Aorta (tissue), 5 donors: Measurements from ENCODE around the gene CCDC18. TPM values are rescaled to one million over a fixed set of nuclear protein-coding genes. Genes with fewer than 3 reads are reported as not detected.
A peak's percentile ranks its signal among the peaks of the same experiment; 100 is the strongest.
"Not testable (repeated sequence)": the region's sequence is repeated elsewhere in the genome, so short reads cannot be mapped to it uniquely, and the experiment has no call there.

Source experiments
- ATAC-seq: fragments of 200-7000 bp; cut with Tn5 transposase; one replicate; pipeline ENCODE4 v1.9.1; 2022; ENCODE audit warnings: moderate library complexity; ENCODE audit not compliant: low FRiP score
- DNase-seq, 2 donors: peaks; one replicate each; pipeline ENCODE4 v3.0.0-alpha.2; 2020
- H3K27ac ChIP-seq, 2 donors: one replicate each; pipeline ENCODE4 v1.5.1; 2013; ENCODE audit warnings: low read length in 2 of 2, mild to moderate bottlenecking in 2 of 2, moderate library complexity in 2 of 2, control low read depth in 1 of 2, inconsistent platforms in 1 of 2, low read depth in 1 of 2
- H3K27me3 ChIP-seq, 2 donors: one replicate each; pipeline ENCODE4 v1.6.1; 2013; ENCODE audit warnings: control low read depth in 1 of 2, low read length in 1 of 2, mild to moderate bottlenecking in 1 of 2, moderate library complexity in 1 of 2; ENCODE audit not compliant: insufficient read depth in 2 of 2, control insufficient read depth in 1 of 2
- H3K36me3 ChIP-seq, 2 donors: one replicate each; pipeline ENCODE4 v1.6.1; 2013; ENCODE audit warnings: control low read depth in 1 of 2, low read length in 1 of 2, mild to moderate bottlenecking in 1 of 2; ENCODE audit not compliant: insufficient read depth in 2 of 2, control insufficient read depth in 1 of 2
- H3K4me1 ChIP-seq, 2 donors: one replicate each; pipeline ENCODE4 v1.6.1; 2013; ENCODE audit warnings: low read length in 2 of 2, control low read depth in 1 of 2, mild to moderate bottlenecking in 1 of 2, moderate library complexity in 1 of 2; ENCODE audit not compliant: insufficient read depth in 2 of 2, control insufficient read depth in 1 of 2
- H3K4me3 ChIP-seq, 2 donors: one replicate each; pipeline ENCODE4 v1.5.1; 2013; ENCODE audit warnings: low read length in 2 of 2, control low read depth in 1 of 2, mild to moderate bottlenecking in 1 of 2
- H3K9me3 ChIP-seq: one replicate; pipeline ENCODE4 v1.6.1; 2013; ENCODE audit warnings: mild to moderate bottlenecking, low read length; ENCODE audit not compliant: control insufficient read depth
- WGBS, 2 donors: extraction: QIAGEN DNeasy Blood & Tissue Kit; methylation state at CpG; one replicate each; pipeline ENCODE4 v1.1.7; 2013; 5-methylcytosine and 5-hydroxymethylcytosine counted together
- intact Hi-C, 2 donors: fragments of 100-400 bp; cut with DNase I; formaldehyde crosslinking; loops; one replicate each; pipeline versions ENCODE4 v1.14.2 to v1.15.0; 2022
- polyA plus RNA-seq, 2 donors: library from polyadenylated mRNA; stranded (reverse); fragments of 200-250 nt; gene quantifications; one replicate each; pipeline ENCODE4 v1.2.3, GENCODE V29; 2013
- total RNA-seq, 2 donors: library from RNA; stranded (reverse); fragmentation: NEBNext Ultra II Directional; extraction: Animal tissue kit (Norgen Biotek cat#: 25700); gene quantifications; one replicate each; pipeline ENCODE4 v1.2.1, GENCODE V29; 2021
- donor health status: healthy with polysubstance abuse.
- donor health status: Bipolar disorder and iron deficiency.
- donor health status: DM: no; HTN: no; CAD: no.
- donor health status: DM: no; HTN: no; CAD: no.
- donor health status: DM: yes; HTN: yes; CAD: no.

The CCDC18 gene
- total and polyA plus RNA-seq, 4 donors: 1.2 to 6.6 (median 4.4) TPM

GRCh38 chr1:93237021-93237420 is 56.5 kb downstream of the CCDC18 start:
- ATAC-seq: no peak
- no peak overlapping the region for H3K4me3 ChIP-seq
- H3K27ac ChIP-seq: no peak overlapping the region

GRCh38 chr1:93238425-93238824 is 57.9 kb downstream of the CCDC18 start:
- 96 to 100% methylated on average over 1 of the region's 1 CpG for WGBS, 2 donors

More at GRCh38 chr1:93237021-93237420, 56.5 kb downstream of the CCDC18 start:
- intact Hi-C loops: no loop called here
- no peaks in the 10 kb centered on the region for H3K36me3 ChIP-seq
- DNase-seq: no peak
- H3K4me1 ChIP-seq: no peaks in the 10 kb centered on the region
- no peaks in the 10 kb centered on the region for H3K9me3 ChIP-seq
- no peaks in the 10 kb centered on the region for H3K27me3 ChIP-seq

GRCh38 chr1:93239863-93240262 is 59.3 kb downstream of the CCDC18 start:
- H3K4me1 ChIP-seq: no peaks in the 10 kb centered on the region
- H3K4me3 ChIP-seq: no peak overlapping the region
- 91 to 96% methylated on average over 3 of the region's 3 CpGs for WGBS, 2 donors
- H3K27me3 ChIP-seq: no peaks in the 10 kb centered on the region
- no peaks in the 10 kb centered on the region for H3K36me3 ChIP-seq
- no peak overlapping the region for H3K27ac ChIP-seq
- intact Hi-C loops: no loop called here
- no peaks in the 10 kb centered on the region for H3K9me3 ChIP-seq
- DNase-seq: no peak
- ATAC-seq: no peak

More at GRCh38 chr1:93238425-93238824, 57.9 kb downstream of the CCDC18 start:
- no peak overlapping the region for H3K4me3 ChIP-seq
- DNase-seq: no peak
- ATAC-seq: no peak
- H3K27me3 ChIP-seq: no peaks in the 10 kb centered on the region
- H3K4me1 ChIP-seq: no peaks in the 10 kb centered on the region
- H3K36me3 ChIP-seq: no peaks in the 10 kb centered on the region
- no peaks in the 10 kb centered on the region for H3K9me3 ChIP-seq
- no peak overlapping the region for H3K27ac ChIP-seq
- intact Hi-C loops: no loop called here

- H3K36me3 ChIP-seq, H3K4me1 ChIP-seq, intact Hi-C loops, H3K4me3 ChIP-seq, H3K9me3 ChIP-seq, H3K27ac ChIP-seq, DNase-seq, ATAC-seq, H3K27me3 ChIP-seq: not testable (repeated sequence)
- 97 to 100% methylated on average over 3 of the region's 3 CpGs for WGBS, 2 donors
These were observed 62.7 kb downstream of the CCDC18 start for GRCh38 chr1:93243233-93243632.

- Histone ChIP-seq H3K9me3 (no peaks in the 10 kb centered on the region), H3K4me1 (no peaks in the 10 kb centered on the region), H3K36me3 (no peaks in the 10 kb centered on the region), H3K27ac (no peak overlapping the region), H3K4me3 (no peak overlapping the region), H3K27me3 (no peaks in the 10 kb centered on the region)
- peak; percentile 29 for ATAC-seq
- intact Hi-C loops: no loop called here
- DNase-seq: no peak
- 2 to 11% methylated on average over 1 of the region's 1 CpG for WGBS, 2 donors
These were observed 64.0 kb downstream of the CCDC18 start for GRCh38 chr1:93244298-93245069.

GRCh38 chr1:93251966-93252365 is 71.4 kb downstream of the CCDC18 start:
- H3K9me3 ChIP-seq: peaks cover 1% of the 10 kb centered on the region
- ATAC-seq: no peak

GRCh38 chr1:93252598-93252997 is 72.1 kb downstream of the CCDC18 start:
- Histone ChIP-seq H3K9me3 (peaks cover 1% of the 10 kb centered on the region), H3K4me3 (no peak overlapping the region), H3K27me3 (no peaks in the 10 kb centered on the region), H3K27ac (no peak overlapping the region), H3K36me3 (no peaks in the 10 kb centered on the region), H3K4me1 (no peaks in the 10 kb centered on the region)
- no peak for DNase-seq
- WGBS, 2 donors: 82 to 86% methylated on average over 2 of the region's 2 CpGs
- intact Hi-C loops: no loop called here
- no peak for ATAC-seq

More at GRCh38 chr1:93251966-93252365, 71.4 kb downstream of the CCDC18 start:
- WGBS, 2 donors: 100% methylated on average over 1 of the region's 1 CpG
- H3K4me3 ChIP-seq: no peak overlapping the region
- H3K36me3 ChIP-seq: no peaks in the 10 kb centered on the region
- H3K4me1 ChIP-seq: no peaks in the 10 kb centered on the region
- DNase-seq: no peak
- intact Hi-C loops: no loop called here
- no peaks in the 10 kb centered on the region for H3K27me3 ChIP-seq
- H3K27ac ChIP-seq: no peak overlapping the region

- ATAC-seq: no peak
- Histone ChIP-seq H3K4me1 (no peaks in the 10 kb centered on the region), H3K4me3 (no peak overlapping the region), H3K27me3 (no peaks in the 10 kb centered on the region), H3K36me3 (no peaks in the 10 kb centered on the region), H3K9me3 (peaks cover 1% of the 10 kb centered on the region), H3K27ac (no peak overlapping the region)
- WGBS, 2 donors: 11 to 12% methylated on average over 3 of the region's 3 CpGs
- DNase-seq: no peak
- intact Hi-C loops: no loop called here
These were observed 73.0 kb downstream of the CCDC18 start for GRCh38 chr1:93253516-93253915.
